AG10803 (cell line): Measurements from ENCODE around the gene PKD2.
A peak's percentile ranks its signal among the peaks of the same experiment; 100 is the strongest.

ENCODE experiments used
- DNase-seq: peaks from one replicate; pipeline ENCODE4 v3.0.0; 2010; ENCODE audit warnings: low read depth
- H3K4me3 ChIP-seq: 2 replicates; pipeline ENCODE4 v1.5.1; 2011; ENCODE audit warnings: mild to moderate bottlenecking, low read length, control low read depth
- CTCF ChIP-seq: conservative IDR thresholded peaks from 2 replicates; pipeline ENCODE4 v1.5.1; 2011; ENCODE audit warnings: mild to moderate bottlenecking, low read length, control low read depth, inconsistent platforms

Gene PKD2

DNA sequence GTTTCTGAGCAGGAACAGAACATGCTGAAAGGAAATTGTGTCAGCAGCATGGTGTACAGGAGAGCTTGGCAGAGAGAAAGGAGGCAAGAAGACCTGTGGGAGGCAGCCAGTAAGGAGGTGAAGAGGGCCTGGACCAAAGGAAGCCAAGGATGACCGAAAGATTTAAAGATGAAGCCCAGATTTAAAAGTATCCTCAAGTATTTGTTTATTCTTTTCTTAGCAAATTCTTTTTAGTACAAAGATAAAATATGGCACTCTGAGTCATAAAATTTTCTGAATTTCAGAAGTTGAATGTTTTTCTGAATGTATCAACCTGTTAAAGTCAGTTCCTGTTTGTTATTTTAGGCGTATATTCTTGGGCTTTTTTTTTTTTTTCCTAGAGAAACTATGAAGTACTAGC, 3.5 kb downstream of the PKD2 start:
- no peak for DNase-seq
- TF ChIP-seq CTCF: no peak
- no peak overlapping the region for H3K4me3 ChIP-seq

DNA sequence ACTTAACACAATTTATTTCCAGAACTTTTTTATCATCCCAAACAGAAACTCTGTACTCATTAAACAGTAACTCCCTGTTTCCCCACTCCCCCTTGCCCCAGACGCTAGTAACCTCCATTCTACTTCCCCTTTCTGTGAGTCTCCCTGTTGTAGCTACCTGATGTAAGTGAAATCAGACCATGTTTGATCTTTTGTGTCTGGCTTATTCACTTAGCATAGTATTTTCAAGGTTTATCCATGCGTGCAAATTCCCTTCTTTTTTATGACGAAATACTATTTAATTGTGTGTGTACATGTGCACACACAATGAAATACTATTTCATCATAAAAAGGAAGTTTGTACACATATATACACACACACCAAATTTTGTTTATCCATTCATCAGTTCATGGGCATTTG, 5.2 kb downstream of the PKD2 start:
- no peak overlapping the region for H3K4me3 ChIP-seq
- no peak for DNase-seq
- TF ChIP-seq CTCF: no peak

- H3K4me3 ChIP-seq: no peak overlapping the region
- no peak for TF ChIP-seq CTCF
- DNase-seq: no peak
Observed at GRCh38 chr4:88014386-88014905, 7.0 kb downstream of the PKD2 start.

DNA sequence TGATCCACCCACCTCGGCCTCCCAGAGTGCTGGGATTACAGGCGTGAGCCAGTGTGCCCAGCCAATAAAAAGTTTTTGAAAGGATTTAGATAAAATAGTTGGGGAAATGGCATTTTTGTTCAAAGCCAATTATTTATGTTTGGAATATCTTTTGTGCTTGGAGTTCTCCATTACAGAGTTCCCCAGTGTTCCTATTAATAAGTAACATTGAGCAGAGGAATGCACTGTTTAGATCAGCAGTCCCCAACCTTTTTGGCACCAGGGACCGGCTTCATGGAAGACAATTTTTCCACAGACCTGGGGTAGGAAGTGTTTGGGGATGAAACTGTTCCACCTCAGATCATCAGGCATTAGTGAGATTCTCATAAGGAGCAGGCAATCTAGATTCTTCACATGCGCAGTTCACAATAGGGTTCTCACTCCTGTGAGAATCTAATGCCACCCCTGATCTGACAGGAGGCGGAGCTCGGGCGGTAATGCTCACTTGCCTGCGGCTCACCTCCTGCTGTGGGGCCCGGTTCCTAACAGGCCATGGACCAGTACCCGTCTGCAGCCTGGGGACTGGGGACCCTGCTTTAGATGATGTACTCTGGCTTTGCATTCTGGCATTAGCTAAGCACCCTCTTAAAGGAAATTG, 8.3 kb downstream of the PKD2 start:
- no peak for DNase-seq
- no peak for TF ChIP-seq CTCF
- no peak overlapping the region for H3K4me3 ChIP-seq

GRCh38 chr4:88017516-88018297, 10.3 kb downstream of the PKD2 start:
- no peak for TF ChIP-seq CTCF
- DNase-seq: peak; percentile 95
- no peak overlapping the region for H3K4me3 ChIP-seq

DNA sequence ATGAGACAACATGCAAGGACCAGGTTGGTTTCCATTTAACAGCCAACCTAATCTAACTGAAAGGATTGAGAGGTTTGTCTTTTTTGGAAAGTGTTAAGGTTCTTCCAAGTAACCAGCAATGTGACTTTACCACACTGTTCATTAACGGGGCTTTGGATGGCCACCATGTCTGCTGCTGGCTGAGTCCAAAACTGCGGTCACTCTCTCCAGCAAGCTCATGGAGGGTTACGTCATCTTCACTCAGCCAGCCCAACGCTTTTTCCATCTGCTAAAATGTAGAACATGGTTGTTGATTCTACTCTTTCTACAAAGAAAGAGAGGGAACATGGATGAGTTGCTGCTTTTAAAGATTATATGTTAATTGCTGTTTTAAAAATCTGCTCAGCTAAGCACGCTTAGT, 11.0 kb downstream of the PKD2 start:
- no peak for TF ChIP-seq CTCF
- peak overlapping the region; percentile 21 for H3K4me3 ChIP-seq
- peak; percentile 78 for DNase-seq

DNA sequence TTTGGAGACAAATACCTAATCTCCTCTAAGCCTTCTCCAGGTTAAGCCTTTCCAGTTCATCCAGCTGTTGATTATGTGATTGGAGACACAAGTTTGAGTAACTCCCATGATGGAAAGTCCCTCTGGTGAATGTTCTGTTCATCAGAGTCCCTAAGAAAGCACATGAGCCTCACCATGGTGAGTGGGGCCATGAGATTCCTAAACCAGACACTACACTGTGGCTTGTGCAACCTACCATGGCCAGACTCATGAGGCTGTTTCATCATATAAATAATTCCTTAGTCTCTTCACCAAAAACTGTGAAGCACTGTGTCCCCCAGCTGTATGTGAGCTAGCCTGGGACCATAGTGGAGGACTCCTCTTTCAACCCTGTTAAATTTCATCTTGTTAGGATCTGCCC, 14.4 kb downstream of the PKD2 start:
- TF ChIP-seq CTCF: no peak

More for the DNA sequence above, 14.4 kb downstream of the PKD2 start:
- no peak overlapping the region for H3K4me3 ChIP-seq
- peak; percentile 40 for DNase-seq
